IPS-18a (cell line): ENCODE measurements around the gene ANKRD40.

Experiments used
- H3K27ac ChIP-seq: one replicate; pipeline ENCODE4 v1.5.1; 2013; ENCODE audit warnings: low read length
- H3K27me3 ChIP-seq: one replicate; pipeline ENCODE4 v1.6.1; 2013; ENCODE audit warnings: mild to moderate bottlenecking, low read length; ENCODE audit not compliant: control insufficient read depth, insufficient read depth
- H3K36me3 ChIP-seq: one replicate; pipeline ENCODE4 v1.6.1; 2013; ENCODE audit warnings: low read depth, low read length; ENCODE audit not compliant: control insufficient read depth
- H3K4me1 ChIP-seq: one replicate; pipeline ENCODE4 v1.6.1; 2013; ENCODE audit warnings: low read depth, low read length; ENCODE audit not compliant: control insufficient read depth
- H3K4me3 ChIP-seq: one replicate; pipeline ENCODE4 v1.5.1; 2013; ENCODE audit warnings: low read length
- H3K9ac ChIP-seq: one replicate; pipeline ENCODE4 v1.6.1; 2013; ENCODE audit warnings: mild to moderate bottlenecking, low read length, moderate library complexity
- H3K9me3 ChIP-seq: one replicate; pipeline ENCODE4 v1.6.1; 2013; ENCODE audit warnings: low read depth, low read length; ENCODE audit not compliant: control insufficient read depth

The ANKRD40 gene

GRCh38 chr17:50651661-50652060, 56.1 kb downstream of the ANKRD40 start:
- no peak overlapping the region for H3K27ac ChIP-seq
- H3K9me3 ChIP-seq, result no peaks in the 10 kb centered on the region
- no peaks in the 10 kb centered on the region for H3K27me3 ChIP-seq
- no peak overlapping the region for H3K9ac ChIP-seq
- H3K4me1 ChIP-seq, result no peaks in the 10 kb centered on the region
- H3K36me3 ChIP-seq, result no peaks in the 10 kb centered on the region
- H3K4me3 ChIP-seq, result no peak overlapping the region

GRCh38 chr17:50649042-50649908, 58.4 kb downstream of the ANKRD40 start:
- Histone ChIP-seq H3K27me3 (no peaks in the 10 kb centered on the region), H3K36me3 (no peaks in the 10 kb centered on the region), H3K4me3 (no peak overlapping the region), H3K4me1 (no peaks in the 10 kb centered on the region), H3K9ac (no peak overlapping the region), H3K9me3 (no peaks in the 10 kb centered on the region), H3K27ac (no peak overlapping the region)

GRCh38 chr17:50647187-50647586, 60.5 kb downstream of the ANKRD40 start:
- H3K36me3 ChIP-seq, result no peaks in the 10 kb centered on the region
- no peak overlapping the region for H3K4me3 ChIP-seq
- no peak overlapping the region for H3K9ac ChIP-seq
- H3K9me3 ChIP-seq, result no peaks in the 10 kb centered on the region
- no peaks in the 10 kb centered on the region for H3K4me1 ChIP-seq
- H3K27ac ChIP-seq, result no peak overlapping the region
- no peaks in the 10 kb centered on the region for H3K27me3 ChIP-seq

GRCh38 chr17:50645748-50646682, 61.7 kb downstream of the ANKRD40 start:
- Histone ChIP-seq H3K9ac (no peak overlapping the region), H3K4me3 (no peak overlapping the region), H3K4me1 (peaks cover 4% of the 10 kb centered on the region), H3K9me3 (no peaks in the 10 kb centered on the region), H3K27me3 (no peaks in the 10 kb centered on the region), H3K36me3 (no peaks in the 10 kb centered on the region), H3K27ac (no peak overlapping the region)
